Sigmoid colon (tissue), 7 donors: ENCODE results near the gene CEP120. TPM values are rescaled to one million over a fixed set of nuclear protein-coding genes. Genes with fewer than 3 reads are reported as not detected.
"Not testable (repeated sequence)": the region's sequence is repeated elsewhere in the genome, so short reads cannot be mapped to it uniquely, and the experiment has no call there.

Source experiments
- DNase-seq: peaks from one replicate; pipeline ENCODE4 v3.0.0-alpha.2; 2019
- H3K27ac ChIP-seq, 4 donors: fragments of 200-600 bp; sonication (generic); one replicate each; pipeline ENCODE4 v1.5.1; 2016 to 2019; ENCODE audit warnings: mild to moderate bottlenecking in 1 of 4
- H3K27me3 ChIP-seq, 3 donors: fragments of 200-600 bp; sonication (generic); one replicate each; pipeline ENCODE4 v1.5.1; 2019; ENCODE audit warnings: mild to moderate bottlenecking in 1 of 3
- H3K36me3 ChIP-seq, 4 donors: fragments of 200-600 bp; sonication (generic); one replicate each; pipeline ENCODE4 v1.5.1; 2016 to 2019
- H3K4me1 ChIP-seq, 4 donors: fragments of 200-600 bp; sonication (generic); one replicate each; pipeline ENCODE4 v1.5.1; 2017 to 2019
- H3K4me3 ChIP-seq, 4 donors: fragments of 200-600 bp; sonication (generic); one replicate each; pipeline ENCODE4 v1.5.1; 2017 to 2019; ENCODE audit warnings: mild to moderate bottlenecking in 2 of 4, moderate library complexity in 1 of 4
- H3K9me3 ChIP-seq, 4 donors: fragments of 200-600 bp in 3 of 4; sonication (generic) in 3 of 4; one replicate each; pipeline versions ENCODE4 v1.5.1 to v1.6.1; 2013 to 2019
- EP300 ChIP-seq, 4 donors: sonication (generic); formaldehyde crosslinking; IDR thresholded peaks; one replicate each; pipeline ENCODE4 v1.6.1; 2017; ENCODE audit warnings: antibody characterized with exemption in 4 of 4
- POLR2A ChIP-seq, 2 donors: fragments of 450-650 bp; IDR thresholded peaks; one replicate each; pipeline ENCODE4 v1.6.1; 2016; ENCODE audit warnings: antibody characterized with exemption in 2 of 2, mild to moderate bottlenecking in 2 of 2, moderate library complexity in 2 of 2
- POLR2AphosphoS5 ChIP-seq, 4 donors: sonication (generic); formaldehyde crosslinking; IDR thresholded peaks; one replicate each; pipeline ENCODE4 v1.6.1; 2017; ENCODE audit warnings: antibody characterized with exemption in 4 of 4
- WGBS, 2 donors: extraction: QIAGEN DNeasy Blood & Tissue Kit; methylation state at CpG; one replicate each; pipeline ENCODE4 v1.1.7; 2013; 5-methylcytosine and 5-hydroxymethylcytosine counted together
- intact Hi-C: fragments of 100-400 bp; cut with DNase I; formaldehyde crosslinking; loops from one replicate; pipeline ENCODE4 v1.15.1; 2023
- polyA plus RNA-seq, 3 donors: library from polyadenylated mRNA; stranded (reverse); fragments of 200-250 nt; gene quantifications; one replicate each; pipeline ENCODE4 v1.2.3, GENCODE V29; 2013
- total RNA-seq, 4 donors: library from RNA; depleted of rRNA; stranded (reverse); fragments of >200 nt; gene quantifications; one replicate each; pipeline ENCODE4 v1.1.0, GENCODE V29; 2016
- TF ChIP-seq, protein P1 (sequence below), 4 experiments: fragments of 450-650 bp in 3 of 4; fragments of 200-600 bp in 1 of 4; IDR thresholded peaks; one replicate each; pipeline ENCODE4 v1.5.1; 2016 to 2019; ENCODE audit warnings: antibody characterized with exemption in 4 of 4, mild to moderate bottlenecking in 3 of 4, moderate library complexity in 2 of 4
- donor health status: healthy with polysubstance abuse.
- donor health status: Bipolar disorder and iron deficiency.
- donor health status: healthy.

The CEP120 gene
- total and polyA plus RNA-seq, 7 donors, result 3.9 to 23.5 (median 18.6) TPM

GRCh38 chr5:123412206-123412605 is 11.0 kb downstream of the CEP120 start:
- Histone ChIP-seq H3K4me3 (no peak overlapping the region), H3K27ac (no peak overlapping the region), H3K9me3 (no peaks in the 10 kb centered on the region), H3K36me3 (peaks cover 0 to 79% (median 2%) of the 10 kb centered on the region in 4 donors), H3K27me3 (no peaks in the 10 kb centered on the region), H3K4me1 (no peaks in the 10 kb centered on the region)
- no peak for DNase-seq
- intact Hi-C loops, result no loop called here
- 90 to 93% methylated on average over 3 of the region's 3 CpGs for WGBS, 2 donors
- TF ChIP-seq EP300 (IDR thresholded peaks at IDR 0.05), result no peak
- TF ChIP-seq POLR2A (IDR thresholded peaks at IDR 0.05), result no peak
- no peak for TF ChIP-seq POLR2AphosphoS5 (IDR thresholded peaks at IDR 0.05)
- TF ChIP-seq, protein P1, sequence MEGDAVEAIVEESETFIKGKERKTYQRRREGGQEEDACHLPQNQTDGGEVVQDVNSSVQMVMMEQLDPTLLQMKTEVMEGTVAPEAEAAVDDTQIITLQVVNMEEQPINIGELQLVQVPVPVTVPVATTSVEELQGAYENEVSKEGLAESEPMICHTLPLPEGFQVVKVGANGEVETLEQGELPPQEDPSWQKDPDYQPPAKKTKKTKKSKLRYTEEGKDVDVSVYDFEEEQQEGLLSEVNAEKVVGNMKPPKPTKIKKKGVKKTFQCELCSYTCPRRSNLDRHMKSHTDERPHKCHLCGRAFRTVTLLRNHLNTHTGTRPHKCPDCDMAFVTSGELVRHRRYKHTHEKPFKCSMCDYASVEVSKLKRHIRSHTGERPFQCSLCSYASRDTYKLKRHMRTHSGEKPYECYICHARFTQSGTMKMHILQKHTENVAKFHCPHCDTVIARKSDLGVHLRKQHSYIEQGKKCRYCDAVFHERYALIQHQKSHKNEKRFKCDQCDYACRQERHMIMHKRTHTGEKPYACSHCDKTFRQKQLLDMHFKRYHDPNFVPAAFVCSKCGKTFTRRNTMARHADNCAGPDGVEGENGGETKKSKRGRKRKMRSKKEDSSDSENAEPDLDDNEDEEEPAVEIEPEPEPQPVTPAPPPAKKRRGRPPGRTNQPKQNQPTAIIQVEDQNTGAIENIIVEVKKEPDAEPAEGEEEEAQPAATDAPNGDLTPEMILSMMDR (IDR thresholded peaks at IDR 0.05), result no peak

DNA sequence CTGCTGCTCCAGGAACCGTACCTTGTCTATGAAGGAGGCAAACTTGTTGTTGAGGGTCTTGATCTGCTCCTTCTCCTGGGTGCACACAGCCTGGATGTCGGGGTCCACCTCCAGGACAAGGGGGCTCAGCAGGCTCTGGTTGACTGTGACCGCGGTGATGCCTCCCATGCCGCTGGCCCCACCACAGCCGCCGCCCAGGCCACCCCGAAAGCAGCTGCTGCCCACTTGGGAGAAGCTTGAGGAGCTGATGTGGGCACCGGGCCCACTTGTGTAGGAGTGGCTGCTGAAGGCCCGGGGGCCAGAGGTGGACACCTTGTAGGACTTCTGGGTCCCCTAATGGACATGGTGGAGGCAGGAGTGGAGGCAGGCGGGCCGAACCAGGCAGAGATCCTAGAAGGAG is 21.2 kb downstream of the CEP120 start:
- H3K36me3 ChIP-seq, result peaks cover 5 to 65% (median 12%) of the 10 kb centered on the region in 4 donors

GRCh38 chr5:123401320-123401719 is 21.9 kb downstream of the CEP120 start:
- Histone ChIP-seq H3K4me1 (no peaks in the 10 kb centered on the region), H3K9me3 (no peaks in the 10 kb centered on the region), H3K27ac (no peak overlapping the region), H3K27me3 (no peaks in the 10 kb centered on the region), H3K36me3 (peaks cover 6 to 71% (median 15%) of the 10 kb centered on the region in 4 donors), H3K4me3 (no peak overlapping the region)
- WGBS, 2 donors, result 92 to 95% methylated on average over 15 of the region's 15 CpGs
- no peak for TF ChIP-seq POLR2A (IDR thresholded peaks at IDR 0.05)
- no peak for TF ChIP-seq POLR2AphosphoS5 (IDR thresholded peaks at IDR 0.05)
- TF ChIP-seq, protein P1 (IDR thresholded peaks at IDR 0.05), result no peak
- no peak for TF ChIP-seq EP300 (IDR thresholded peaks at IDR 0.05)
- intact Hi-C loops, result no loop called here
- no peak for DNase-seq

More for the DNA sequence above, 21.2 kb downstream of the CEP120 start:
- DNase-seq, H3K4me3 ChIP-seq, intact Hi-C loops, H3K9me3 ChIP-seq, H3K27ac ChIP-seq, H3K27me3 ChIP-seq, H3K4me1 ChIP-seq: not testable (repeated sequence)
- 91% methylated on average over 12 of the region's 12 CpGs for WGBS, 2 donors

GRCh38 chr5:123400870-123401291 is 22.3 kb downstream of the CEP120 start:
- H3K36me3 ChIP-seq, result peaks cover 6 to 74% (median 15%) of the 10 kb centered on the region in 4 donors

DNA sequence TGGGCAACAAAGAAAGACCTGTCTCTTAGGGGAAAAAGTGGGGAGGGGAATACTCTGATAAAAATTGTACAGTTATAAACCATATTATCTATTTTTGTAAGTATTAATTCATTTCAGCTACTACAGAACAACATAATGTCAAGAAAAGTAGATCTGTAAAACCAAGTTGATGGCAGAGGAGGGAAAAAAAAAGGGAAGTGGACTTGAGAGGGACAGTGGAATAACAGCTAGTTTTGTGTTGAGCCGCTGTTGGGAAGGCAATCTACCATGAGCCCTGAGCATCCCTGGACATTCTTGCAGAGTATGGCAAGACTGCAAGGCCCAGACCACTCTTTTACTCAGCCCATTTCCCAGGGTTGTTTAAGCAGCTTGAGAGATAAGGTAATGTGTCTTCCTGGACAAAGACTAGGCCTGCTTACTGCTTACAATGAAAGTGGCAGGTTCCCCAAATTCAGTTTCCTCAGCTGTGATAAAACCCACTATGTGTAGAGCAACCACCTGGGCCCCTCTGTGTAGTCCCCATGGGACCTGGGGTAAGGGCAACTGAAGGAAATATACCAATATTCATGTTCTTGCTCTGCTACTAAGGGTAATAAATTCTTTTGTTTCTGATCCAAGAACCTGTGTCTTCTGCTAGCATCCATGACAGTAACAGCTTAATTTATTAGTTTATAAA is 25.0 kb downstream of the CEP120 start:
- Histone ChIP-seq H3K36me3 (peaks cover 9 to 62% (median 15%) of the 10 kb centered on the region in 4 donors), H3K27ac (no peak overlapping the region), H3K4me3 (no peak overlapping the region), H3K4me1 (no peaks in the 10 kb centered on the region), H3K27me3 (no peaks in the 10 kb centered on the region), H3K9me3 (no peaks in the 10 kb centered on the region)
- TF ChIP-seq POLR2AphosphoS5 (IDR thresholded peaks at IDR 0.05) (no peak), EP300 (IDR thresholded peaks at IDR 0.05) (no peak), POLR2A (IDR thresholded peaks at IDR 0.05) (no peak)
- TF ChIP-seq, protein P1 (IDR thresholded peaks at IDR 0.05), result no peak
- 85 to 98% methylated on average over 1 of the region's 1 CpG for WGBS, 2 donors
- intact Hi-C loops, result no loop called here
- no peak for DNase-seq

More at GRCh38 chr5:123400870-123401291, 22.3 kb downstream of the CEP120 start:
- H3K9me3 ChIP-seq, H3K27ac ChIP-seq, intact Hi-C loops, H3K4me1 ChIP-seq, DNase-seq, H3K27me3 ChIP-seq, H3K4me3 ChIP-seq: not testable (repeated sequence)
- WGBS, 2 donors, result 90 to 97% methylated on average over 23 of the region's 23 CpGs

- no peak overlapping the region for H3K4me3 ChIP-seq
- H3K27ac ChIP-seq, result no peak overlapping the region
- H3K4me1 ChIP-seq, result no peaks in the 10 kb centered on the region
- H3K27me3 ChIP-seq, result no peaks in the 10 kb centered on the region
- peaks cover 10 to 62% (median 14%) of the 10 kb centered on the region in 4 donors for H3K36me3 ChIP-seq
- TF ChIP-seq POLR2A (IDR thresholded peaks at IDR 0.05), result no peak
- no peak for TF ChIP-seq POLR2AphosphoS5 (IDR thresholded peaks at IDR 0.05)
- TF ChIP-seq, protein P1 (IDR thresholded peaks at IDR 0.05), result no peak
- TF ChIP-seq EP300 (IDR thresholded peaks at IDR 0.05), result no peak
- intact Hi-C loops, result no loop called here
- no peaks in the 10 kb centered on the region for H3K9me3 ChIP-seq
- 95% methylated on average over 3 of the region's 3 CpGs for WGBS, 2 donors
- no peak for DNase-seq
Measured at GRCh38 chr5:123397538-123397937, 25.7 kb downstream of the CEP120 start.
